ENCODE measurements around the gene GOLGA1.
"Not testable (repeated sequence)": the region's sequence is repeated elsewhere in the genome, so short reads cannot be mapped to it uniquely, and the experiment has no call there.

Gene GOLGA1

DNA sequence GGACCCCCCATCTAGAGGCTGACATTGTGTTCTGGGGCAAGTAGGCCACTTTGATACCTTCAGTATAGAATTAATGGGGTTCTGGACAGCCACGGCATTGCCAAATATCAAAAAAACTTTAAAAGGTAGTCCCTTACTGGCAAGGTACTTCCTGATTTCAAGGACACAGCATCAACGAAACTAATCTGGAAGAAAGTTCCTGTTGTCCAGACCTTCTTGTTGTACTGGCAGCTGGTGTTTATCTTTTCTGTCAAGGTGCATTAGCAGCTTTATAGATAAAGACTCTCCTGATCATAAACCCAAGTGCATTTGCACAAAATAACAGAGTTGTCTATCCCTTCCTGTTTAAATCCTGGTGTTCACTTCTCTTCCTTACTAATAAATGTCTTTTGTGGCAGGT, 23.7 kb upstream of the GOLGA1 start:
- H2AFZ ChIP-seq (ENCODE audit: low read depth, low read length) = no peak overlapping the region
- H3K4me3 ChIP-seq (ENCODE audit: low read length) = no peak overlapping the region
- no peaks in the 10 kb centered on the region for H3K79me2 ChIP-seq (ENCODE audit: low read length)
- no peak overlapping the region for H3K27ac ChIP-seq (ENCODE audit: low read length)
- no peak overlapping the region for H3K9ac ChIP-seq (ENCODE audit: low read length)
- no peaks in the 10 kb centered on the region for H3K36me3 ChIP-seq (replicated peaks; ENCODE audit: low read depth, low read length)
- H3K27me3 ChIP-seq (ENCODE audit: low read depth, low read length) = no peaks in the 10 kb centered on the region
- no peak overlapping the region for H3K4me2 ChIP-seq (ENCODE audit: low read length)
- H3K4me1 ChIP-seq (ENCODE audit: low read length) = peaks cover 11% of the 10 kb centered on the region
- TF ChIP-seq, protein P1, sequence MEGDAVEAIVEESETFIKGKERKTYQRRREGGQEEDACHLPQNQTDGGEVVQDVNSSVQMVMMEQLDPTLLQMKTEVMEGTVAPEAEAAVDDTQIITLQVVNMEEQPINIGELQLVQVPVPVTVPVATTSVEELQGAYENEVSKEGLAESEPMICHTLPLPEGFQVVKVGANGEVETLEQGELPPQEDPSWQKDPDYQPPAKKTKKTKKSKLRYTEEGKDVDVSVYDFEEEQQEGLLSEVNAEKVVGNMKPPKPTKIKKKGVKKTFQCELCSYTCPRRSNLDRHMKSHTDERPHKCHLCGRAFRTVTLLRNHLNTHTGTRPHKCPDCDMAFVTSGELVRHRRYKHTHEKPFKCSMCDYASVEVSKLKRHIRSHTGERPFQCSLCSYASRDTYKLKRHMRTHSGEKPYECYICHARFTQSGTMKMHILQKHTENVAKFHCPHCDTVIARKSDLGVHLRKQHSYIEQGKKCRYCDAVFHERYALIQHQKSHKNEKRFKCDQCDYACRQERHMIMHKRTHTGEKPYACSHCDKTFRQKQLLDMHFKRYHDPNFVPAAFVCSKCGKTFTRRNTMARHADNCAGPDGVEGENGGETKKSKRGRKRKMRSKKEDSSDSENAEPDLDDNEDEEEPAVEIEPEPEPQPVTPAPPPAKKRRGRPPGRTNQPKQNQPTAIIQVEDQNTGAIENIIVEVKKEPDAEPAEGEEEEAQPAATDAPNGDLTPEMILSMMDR (IDR thresholded peaks at IDR 0.05; ENCODE audit: low read depth, low read length) = no peak
- TF ChIP-seq EZH2phosphoT487 (IDR thresholded peaks at IDR 0.05; ENCODE audit: low read depth) = no peak
- H4K20me1 ChIP-seq (ENCODE audit: insufficient read depth, low read length) = no peaks in the 10 kb centered on the region
- no peaks in the 10 kb centered on the region for H3K9me3 ChIP-seq (ENCODE audit: insufficient read depth, low read length)

DNA sequence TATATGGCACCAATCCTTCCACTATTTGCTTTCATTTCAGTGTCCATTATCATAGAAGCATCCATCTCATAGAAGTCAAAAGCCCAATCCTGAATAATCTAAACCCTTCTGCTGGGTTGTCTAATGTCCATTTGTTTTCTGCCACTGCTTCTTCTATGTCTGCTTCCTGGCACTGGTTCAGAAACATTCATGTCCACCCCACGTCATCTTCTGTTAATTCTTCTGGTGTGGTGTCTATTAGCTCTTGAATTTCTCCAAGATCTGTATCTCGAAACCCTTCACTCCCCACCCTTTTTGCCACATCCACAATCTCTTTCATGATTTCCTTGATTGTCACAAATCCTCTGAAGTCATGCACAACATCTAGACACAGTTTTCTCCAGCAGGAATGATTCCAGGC, 23.2 kb upstream of the GOLGA1 start:
- no peak overlapping the region for H3K9ac ChIP-seq (ENCODE audit: low read length)
- H3K4me1 ChIP-seq (ENCODE audit: low read length) = peaks cover 11% of the 10 kb centered on the region
- H3K4me3 ChIP-seq (ENCODE audit: low read length) = no peak overlapping the region
- H3K36me3 ChIP-seq (replicated peaks; ENCODE audit: low read depth, low read length) = no peaks in the 10 kb centered on the region
- no peaks in the 10 kb centered on the region for H3K9me3 ChIP-seq (ENCODE audit: insufficient read depth, low read length)
- H2AFZ ChIP-seq (ENCODE audit: low read depth, low read length) = no peak overlapping the region
- H3K4me2 ChIP-seq (ENCODE audit: low read length) = peak overlapping the region; percentile 37; the same call in 1 of the 2 replicates
- H4K20me1 ChIP-seq (ENCODE audit: insufficient read depth, low read length) = no peaks in the 10 kb centered on the region
- H3K27me3 ChIP-seq (ENCODE audit: low read depth, low read length) = no peaks in the 10 kb centered on the region
- H3K27ac ChIP-seq (ENCODE audit: low read length) = no peak overlapping the region
- TF ChIP-seq, protein P1 (IDR thresholded peaks at IDR 0.05; ENCODE audit: low read depth, low read length) = no peak
- TF ChIP-seq EZH2phosphoT487 (IDR thresholded peaks at IDR 0.05; ENCODE audit: low read depth) = no peak
- H3K79me2 ChIP-seq (ENCODE audit: low read length) = no peaks in the 10 kb centered on the region

DNA sequence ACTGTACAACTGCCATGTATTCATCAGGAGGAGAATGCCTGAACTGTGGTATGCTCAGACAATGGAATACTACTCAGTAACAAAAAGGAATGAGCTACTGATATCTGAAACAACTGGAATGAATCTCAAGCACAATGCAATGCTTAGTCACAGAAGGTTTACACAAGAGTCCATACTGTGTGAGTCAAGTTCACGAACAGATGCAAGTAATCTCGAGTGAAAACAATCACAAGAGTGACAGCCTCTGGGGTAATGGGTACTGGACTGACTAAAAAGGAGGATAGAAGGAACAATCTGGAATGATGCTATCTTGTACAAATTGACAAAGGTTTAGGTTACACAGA, 19.5 kb upstream of the GOLGA1 start:
- no peaks in the 10 kb centered on the region for H3K79me2 ChIP-seq (ENCODE audit: low read length)
- TF ChIP-seq, protein P1 (IDR thresholded peaks at IDR 0.05; ENCODE audit: low read depth, low read length) = no peak
- no peak for TF ChIP-seq EZH2phosphoT487 (IDR thresholded peaks at IDR 0.05; ENCODE audit: low read depth)
- no peaks in the 10 kb centered on the region for H3K27me3 ChIP-seq (ENCODE audit: low read depth, low read length)
- H3K9ac ChIP-seq (ENCODE audit: low read length) = no peak overlapping the region
- H3K27ac ChIP-seq (ENCODE audit: low read length) = no peak overlapping the region
- H3K4me2 ChIP-seq (ENCODE audit: low read length) = no peak overlapping the region
- H3K4me3 ChIP-seq (ENCODE audit: low read length) = no peak overlapping the region
- peaks cover 11% of the 10 kb centered on the region for H3K4me1 ChIP-seq (ENCODE audit: low read length)
- H3K36me3 ChIP-seq (replicated peaks; ENCODE audit: low read depth, low read length) = no peaks in the 10 kb centered on the region
- no peaks in the 10 kb centered on the region for H4K20me1 ChIP-seq (ENCODE audit: insufficient read depth, low read length)
- no peak overlapping the region for H2AFZ ChIP-seq (ENCODE audit: low read depth, low read length)
- H3K9me3 ChIP-seq (ENCODE audit: insufficient read depth, low read length) = no peaks in the 10 kb centered on the region

DNA sequence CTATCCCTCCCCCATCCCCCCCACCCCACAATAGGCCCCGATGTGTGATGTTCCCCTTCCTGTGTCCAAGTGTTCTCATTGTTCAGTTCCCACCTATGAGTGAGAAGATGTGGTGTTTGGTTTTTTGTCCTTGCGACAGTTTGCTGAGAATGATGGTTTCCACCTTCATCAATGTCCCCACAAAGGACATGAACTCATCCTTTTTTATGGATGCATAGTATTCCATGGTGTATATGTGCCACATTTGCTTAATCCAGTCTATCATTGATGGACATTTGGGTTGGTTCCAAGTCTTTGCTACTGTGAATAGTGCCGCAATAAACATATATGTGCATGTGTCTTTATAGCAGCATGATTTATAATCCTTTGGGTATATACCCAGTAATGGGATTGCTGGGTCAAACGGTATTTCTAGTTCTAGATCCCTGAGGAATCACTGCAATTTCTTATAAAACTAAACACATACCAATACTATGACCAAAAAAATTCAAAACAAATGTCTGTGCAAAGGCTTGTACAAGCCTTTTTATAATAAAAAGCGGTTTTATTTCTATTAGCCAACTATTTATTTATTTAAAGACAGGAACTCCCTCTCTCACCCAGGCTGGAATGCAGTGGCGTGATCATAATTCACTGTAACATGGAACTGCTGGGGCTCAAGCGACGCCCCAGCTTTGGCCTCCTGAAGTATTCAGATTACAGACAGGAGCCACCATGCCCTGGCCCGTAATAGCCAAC, 19.0 kb upstream of the GOLGA1 start:
- not testable (repeated sequence) for H3K36me3 ChIP-seq (replicated peaks; ENCODE audit: low read depth, low read length); H3K9ac ChIP-seq (ENCODE audit: low read length); H3K4me3 ChIP-seq (ENCODE audit: low read length); H3K27ac ChIP-seq (ENCODE audit: low read length); H3K9me3 ChIP-seq (ENCODE audit: insufficient read depth, low read length); H3K27me3 ChIP-seq (ENCODE audit: low read depth, low read length); H3K4me2 ChIP-seq (ENCODE audit: low read length); H3K79me2 ChIP-seq (ENCODE audit: low read length); H2AFZ ChIP-seq (ENCODE audit: low read depth, low read length); H4K20me1 ChIP-seq (ENCODE audit: insufficient read depth, low read length)
- H3K4me1 ChIP-seq (ENCODE audit: low read length) = peaks cover 11% of the 10 kb centered on the region
